Heart right ventricle (tissue), 16 donors: ENCODE results near the gene SEC61A1. TPM values are rescaled to one million over a fixed set of nuclear protein-coding genes. Genes with fewer than 3 reads are reported as not detected.

Source experiments
- ATAC-seq, 8 donors: fragments of 200-7000 bp; cut with Tn5 transposase; one replicate each; pipeline ENCODE4 v1.9.1; 2020; ENCODE audit warnings: mild to moderate bottlenecking in 8 of 8, moderate library complexity in 8 of 8, moderate number of reproducible peaks in 1 of 8
- DNase-seq, 2 donors: peaks; one replicate each; pipeline ENCODE4 v3.0.0-alpha.2; 2020
- H3K27ac ChIP-seq, 10 donors: fragments of 200-600 bp; sonication (generic) in 2 of 10; one replicate each; pipeline versions ENCODE4 v1.5.0 to v1.8.0; 2020 to 2022; ENCODE audit warnings: mild to moderate bottlenecking in 3 of 10
- H3K27me3 ChIP-seq, 7 donors: fragments of 200-600 bp; one replicate each; pipeline ENCODE4 v1.8.0; 2021 to 2022; ENCODE audit warnings: mild to moderate bottlenecking in 2 of 7
- H3K36me3 ChIP-seq, 9 donors: fragments of 200-600 bp; sonication (generic) in 1 of 9; one replicate each; pipeline versions ENCODE4 v1.5.0 to v1.8.0; 2020 to 2022; ENCODE audit warnings: mild to moderate bottlenecking in 2 of 9
- H3K4me1 ChIP-seq, 9 donors: fragments of 200-600 bp; sonication (generic) in 1 of 9; one replicate each; pipeline versions ENCODE4 v1.5.0 to v1.8.0; 2020 to 2022; ENCODE audit warnings: mild to moderate bottlenecking in 4 of 9
- H3K4me3 ChIP-seq, 10 donors: fragments of 200-600 bp; sonication (generic) in 2 of 10; one replicate each; pipeline versions ENCODE4 v1.5.0 to v1.8.0; 2020 to 2022; ENCODE audit warnings: mild to moderate bottlenecking in 7 of 10, moderate library complexity in 2 of 10
- H3K9me3 ChIP-seq, 11 donors: fragments of 200-600 bp in 10 of 11; sonication (generic) in 2 of 11; one replicate each; pipeline versions ENCODE4 v1.5.0 to v1.8.0; 2013 to 2022; ENCODE audit warnings: mild to moderate bottlenecking in 2 of 11, control low read depth in 1 of 11, moderate library complexity in 1 of 11
- WGBS, 2 donors: extraction: QIAGEN DNeasy Blood & Tissue Kit; methylation state at CpG; one replicate each; pipeline ENCODE4 v1.1.7; 2013; ENCODE audit warnings: inconsistent platforms in 1 of 2; 5-methylcytosine and 5-hydroxymethylcytosine counted together
- intact Hi-C, 10 donors: fragments of 100-400 bp; cut with DNase I; formaldehyde crosslinking; loops; one replicate each; pipeline versions ENCODE4 v1.11.1 to v1.14.2; 2022
- polyA plus RNA-seq, 2 donors: library from polyadenylated mRNA; stranded (reverse); fragments of 200-250 nt; gene quantifications; one replicate each; pipeline ENCODE4 v1.2.3, GENCODE V29; 2013
- total RNA-seq, 10 donors: library from RNA; stranded (reverse); fragmentation: NEBNext Ultra II Directional in 3 of 10; extraction: Animal tissue kit (Norgen Biotek cat#: 25700) in 3 of 10; gene quantifications; one replicate each; pipeline versions ENCODE4 v1.2.1 to v1.2.4, GENCODE V29; 2021 to 2023
- TF ChIP-seq, protein P1 (sequence below), 9 donors: fragments of 200-600 bp; sonication (generic) in 2 of 9; IDR thresholded peaks; one replicate each; pipeline versions ENCODE4 v1.5.0 to v1.8.0; 2021 to 2022; ENCODE audit warnings: antibody characterized with exemption in 9 of 9, mild to moderate bottlenecking in 5 of 9, moderate library complexity in 1 of 9
- donor health status: Arrhythmogenic right ventricular cardiomyopathy.
- donor health status: ischemic (EF 13 %, LVEDD 7.1; RV severe dilation, severe dysfunction).
- donor health status: healthy with polysubstance abuse.
- donor health status: DM: no; HTN: yes; CAD: no.
- donor health status: DM: no; HTN: no; CAD: no.
- donor health status: ischemic (EF 25% LVEDD 6.9; RV normal size, moderate dysfunction).
- donor health status: ischemic (EF 25% LVEDD 5.7; RV mildly dilated, moderate dysfunction).
- donor health status: healthy.
- donor health status: DM: yes; HTN: yes; CAD: no.
- donor health status: Ischemic cardiomyopathy.
- donor health status: ischemic (EF 35%, LVEDD 5.7; RV mildly dilated, moderate dysfunction).
- donor health status: nonischemic (EF 11% LVEDD 7.7; RV severe dilation, severe dysfunction).
- donor health status: DM: yes; HTN: yes; CAD: no.
- donor health status: PGD.
- donor health status: ischemic (EF 29% LVEDD 5.4; RV normal size, mild dysfunction).
- donor health status: nonischemic (EF 23%, LVEDD 6.1; RV moderate dilation, normal function).

SEC61A1 gene
- total and polyA plus RNA-seq, 12 donors, result 41.0 to 131 (median 62.1) TPM

DNA sequence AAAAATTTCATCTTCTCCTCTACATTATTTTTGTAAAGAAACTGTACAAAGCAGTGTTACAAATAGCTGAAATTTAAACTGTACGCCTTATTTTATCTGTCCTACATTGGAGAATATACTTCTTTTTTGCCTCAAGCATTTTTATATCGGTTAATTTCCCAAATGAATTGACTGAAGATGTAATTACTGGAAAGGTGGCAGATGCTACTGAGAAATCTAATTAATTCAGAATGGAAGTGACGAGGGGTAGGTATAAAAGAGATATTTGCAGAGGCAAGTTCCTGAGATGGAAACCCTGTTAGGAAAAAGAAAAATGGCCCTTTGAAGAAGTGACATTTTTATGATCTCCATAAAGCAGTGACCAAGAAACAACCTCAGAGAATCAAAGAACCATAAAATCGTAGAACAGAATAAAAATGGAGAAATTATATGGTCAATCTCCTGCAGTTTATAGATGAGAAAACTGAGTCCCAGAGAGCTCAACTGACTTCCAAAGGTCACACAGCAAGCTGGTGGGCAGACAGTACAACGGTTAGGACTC lies 51.0 kb downstream of the SEC61A1 start:
- Histone ChIP-seq H3K27me3 (no peaks in the 10 kb centered on the region), H3K27ac (no peak overlapping the region), H3K36me3 (peaks cover 0 to 76% (median 14%) of the 10 kb centered on the region in 9 donors), H3K9me3 (no peaks in the 10 kb centered on the region), H3K4me1 (peaks cover 0 to 22% (median 8%) of the 10 kb centered on the region in 9 donors), H3K4me3 (no peak overlapping the region)
- TF ChIP-seq, protein P1, sequence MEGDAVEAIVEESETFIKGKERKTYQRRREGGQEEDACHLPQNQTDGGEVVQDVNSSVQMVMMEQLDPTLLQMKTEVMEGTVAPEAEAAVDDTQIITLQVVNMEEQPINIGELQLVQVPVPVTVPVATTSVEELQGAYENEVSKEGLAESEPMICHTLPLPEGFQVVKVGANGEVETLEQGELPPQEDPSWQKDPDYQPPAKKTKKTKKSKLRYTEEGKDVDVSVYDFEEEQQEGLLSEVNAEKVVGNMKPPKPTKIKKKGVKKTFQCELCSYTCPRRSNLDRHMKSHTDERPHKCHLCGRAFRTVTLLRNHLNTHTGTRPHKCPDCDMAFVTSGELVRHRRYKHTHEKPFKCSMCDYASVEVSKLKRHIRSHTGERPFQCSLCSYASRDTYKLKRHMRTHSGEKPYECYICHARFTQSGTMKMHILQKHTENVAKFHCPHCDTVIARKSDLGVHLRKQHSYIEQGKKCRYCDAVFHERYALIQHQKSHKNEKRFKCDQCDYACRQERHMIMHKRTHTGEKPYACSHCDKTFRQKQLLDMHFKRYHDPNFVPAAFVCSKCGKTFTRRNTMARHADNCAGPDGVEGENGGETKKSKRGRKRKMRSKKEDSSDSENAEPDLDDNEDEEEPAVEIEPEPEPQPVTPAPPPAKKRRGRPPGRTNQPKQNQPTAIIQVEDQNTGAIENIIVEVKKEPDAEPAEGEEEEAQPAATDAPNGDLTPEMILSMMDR (IDR thresholded peaks at IDR 0.05), result no peak
- intact Hi-C loops, result no loop called here
- 94 to 98% methylated on average over 5 of the region's 5 CpGs for WGBS, 2 donors
- DNase-seq (no peak), ATAC-seq (no peak)

DNA sequence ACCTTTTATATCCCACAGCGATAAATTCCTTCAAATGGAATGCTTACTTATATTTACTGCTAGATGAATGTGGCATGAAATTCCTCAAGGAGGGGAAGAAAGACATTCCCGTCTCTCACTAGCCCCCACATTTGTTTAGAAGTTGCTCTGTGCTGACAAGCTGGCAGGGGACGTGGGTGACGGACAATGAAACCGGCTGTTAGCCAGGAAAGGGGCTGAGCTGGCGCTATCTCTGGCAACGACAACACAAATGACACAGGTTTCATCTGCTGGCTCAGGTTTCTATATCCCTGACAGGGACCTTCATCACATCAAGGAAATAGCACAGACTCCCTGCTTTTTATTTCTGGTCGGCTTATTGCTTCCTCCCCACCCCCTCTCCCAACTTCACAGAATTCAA lies 55.6 kb downstream of the SEC61A1 start:
- peak overlapping the region in 4 of 10 donors; percentile 10 to 22 (median 12) for H3K4me3 ChIP-seq
- H3K27me3 ChIP-seq, result no peaks in the 10 kb centered on the region
- 31 to 52% methylated on average over 8 of the region's 8 CpGs for WGBS, 2 donors
- DNase-seq, result peak; percentile 32 to 47
- peaks cover 0 to 17% (median 2%) of the 10 kb centered on the region in 9 donors for H3K4me1 ChIP-seq
- ATAC-seq, result peak in 7 of 8 donors; percentile 66 to 92 (median 77)
- no peaks in the 10 kb centered on the region for H3K9me3 ChIP-seq
- H3K27ac ChIP-seq, result peak overlapping the region in 4 of 10 donors; percentile 9 to 38 (median 22)
- peaks cover 0 to 78% (median 10%) of the 10 kb centered on the region in 9 donors for H3K36me3 ChIP-seq
- TF ChIP-seq, protein P1 (IDR thresholded peaks at IDR 0.05), result no peak
- intact Hi-C loops, result no loop called here

DNA sequence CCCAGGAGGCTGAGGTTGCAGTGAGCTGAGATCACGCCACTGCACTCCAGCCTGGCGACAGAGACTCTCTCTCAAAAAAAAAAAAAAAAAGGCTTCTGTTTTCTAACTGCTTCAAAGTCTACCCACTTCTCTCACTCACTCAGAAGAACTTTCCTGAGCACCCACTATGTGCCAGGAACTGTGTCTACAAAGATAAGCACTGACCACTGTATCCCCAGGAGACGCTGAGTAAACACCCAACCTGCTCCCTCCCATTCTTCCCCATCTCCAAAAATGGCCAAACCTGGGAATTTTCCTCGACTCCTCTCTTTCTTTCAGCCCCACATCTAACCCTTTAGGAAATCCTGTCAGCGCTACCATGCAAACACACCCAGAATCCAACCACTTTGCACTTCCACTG lies 58.9 kb downstream of the SEC61A1 start:
- intact Hi-C loops, result no loop called here
- peaks cover 0 to 29% (median 2%) of the 10 kb centered on the region in 9 donors for H3K4me1 ChIP-seq
- no peaks in the 10 kb centered on the region for H3K9me3 ChIP-seq
- ATAC-seq, result no peak
- DNase-seq, result no peak
- no peak overlapping the region for H3K27ac ChIP-seq
- 91 to 92% methylated on average over 5 of the region's 5 CpGs for WGBS, 2 donors
- TF ChIP-seq, protein P1 (IDR thresholded peaks at IDR 0.05), result no peak
- H3K27me3 ChIP-seq, result no peaks in the 10 kb centered on the region
- peaks cover 0 to 74% (median 0%) of the 10 kb centered on the region in 9 donors for H3K36me3 ChIP-seq
- no peak overlapping the region for H3K4me3 ChIP-seq

DNA sequence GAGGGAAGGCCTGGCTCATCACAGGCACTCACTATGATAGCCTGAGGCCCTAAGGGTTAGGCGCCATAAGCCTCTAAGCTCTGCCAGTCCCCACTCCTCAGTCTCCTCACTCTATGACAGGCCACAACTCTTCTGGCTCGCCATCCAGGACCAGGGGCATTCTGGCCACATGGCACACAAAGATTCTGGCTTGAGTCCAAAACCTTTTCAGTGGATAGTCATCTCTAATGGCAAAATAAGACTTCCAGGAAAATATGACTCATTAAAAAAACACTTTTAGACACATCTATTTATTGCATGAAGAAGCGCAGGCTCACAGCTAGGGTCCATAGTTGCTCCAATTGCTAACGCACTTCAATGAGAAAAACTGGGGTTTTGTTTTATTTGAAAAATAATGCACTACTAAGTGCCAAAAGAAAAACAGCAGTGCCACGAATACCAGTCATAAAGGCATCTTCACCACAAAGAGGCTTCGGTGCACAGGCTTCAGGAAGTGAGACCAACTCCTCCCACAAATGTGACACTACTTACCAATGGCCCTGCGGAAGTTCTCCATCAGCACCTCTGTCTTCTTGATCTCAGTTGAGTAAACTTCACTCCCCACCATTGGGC lies 60.2 kb downstream of the SEC61A1 start:
- ATAC-seq, result peak in 2 of 8 donors; percentile 21 to 38
- H3K36me3 ChIP-seq, result peaks cover 0 to 84% (median 0%) of the 10 kb centered on the region in 9 donors
- 82 to 86% methylated on average over 7 of the region's 7 CpGs for WGBS, 2 donors

More for the DNA sequence above, 60.2 kb downstream of the SEC61A1 start:
- H3K27me3 ChIP-seq, result no peaks in the 10 kb centered on the region
- H3K27ac ChIP-seq, result peak overlapping the region in 1 of 10 donors; percentile 78
- no peak for DNase-seq
- TF ChIP-seq, protein P1 (IDR thresholded peaks at IDR 0.05), result no peak
- peaks cover 0 to 29% (median 2%) of the 10 kb centered on the region in 9 donors for H3K4me1 ChIP-seq
- H3K4me3 ChIP-seq, result no peak overlapping the region
- no peaks in the 10 kb centered on the region for H3K9me3 ChIP-seq
- intact Hi-C loops, result no loop called here
